GM21360 (cell line): ENCODE measurements around the gene KRT6C.

Experiments used
- ATAC-seq: cut with Tn5 transposase; IDR thresholded peaks from one replicate; pipeline ENCODE4 v1.9.1; 2021; ENCODE audit warnings: mild to moderate bottlenecking, moderate library complexity; ENCODE audit not compliant: unreplicated experiment

KRT6C gene

GRCh38 chr12:52473768-52474167 is at the start of gene KRT6C:
KRT6C (minus strand) TSS chr12:52473805; CDS start chr12:52473737, 68 bp downstream.
- no peak for ATAC-seq

GRCh38 chr12:52522346-52523011 is 48.9 kb upstream of the KRT6C start:
- ATAC-seq: no peak

DNA sequence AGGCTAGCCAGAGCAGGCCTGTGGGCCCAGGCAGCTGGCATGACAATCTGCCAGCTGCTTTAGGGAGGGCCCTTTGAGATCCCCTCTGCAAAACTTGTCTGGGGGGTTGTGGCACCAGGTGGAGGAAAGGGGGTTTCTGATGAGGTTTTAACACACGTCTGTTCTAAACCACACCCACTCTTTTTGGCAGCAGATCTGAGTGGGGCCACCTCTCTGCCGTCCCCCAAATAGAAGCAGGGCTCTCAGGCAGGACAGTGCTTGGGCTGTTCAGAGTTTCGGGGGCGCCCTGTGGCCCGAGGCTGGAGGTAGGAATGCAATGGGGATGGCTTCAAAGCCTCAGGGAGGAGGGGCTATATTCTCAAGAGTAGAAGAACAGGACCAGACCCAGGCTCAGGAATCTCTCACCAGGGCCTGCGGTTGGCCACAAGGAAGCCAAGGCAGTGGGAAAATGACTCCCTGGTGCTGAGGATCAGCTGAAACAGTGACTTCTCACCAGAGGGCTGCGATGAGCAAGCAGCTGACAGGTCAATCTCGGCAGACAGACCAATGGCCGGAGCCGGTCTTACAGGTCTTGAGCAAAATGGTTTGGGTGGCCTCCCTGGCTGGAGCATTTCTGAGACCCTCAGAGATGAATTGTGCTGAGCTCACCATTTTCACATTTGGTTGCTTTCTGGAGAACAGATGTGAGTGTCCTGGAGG is 48.1 kb upstream of the KRT6C start:
- ATAC-seq: no peak

DNA sequence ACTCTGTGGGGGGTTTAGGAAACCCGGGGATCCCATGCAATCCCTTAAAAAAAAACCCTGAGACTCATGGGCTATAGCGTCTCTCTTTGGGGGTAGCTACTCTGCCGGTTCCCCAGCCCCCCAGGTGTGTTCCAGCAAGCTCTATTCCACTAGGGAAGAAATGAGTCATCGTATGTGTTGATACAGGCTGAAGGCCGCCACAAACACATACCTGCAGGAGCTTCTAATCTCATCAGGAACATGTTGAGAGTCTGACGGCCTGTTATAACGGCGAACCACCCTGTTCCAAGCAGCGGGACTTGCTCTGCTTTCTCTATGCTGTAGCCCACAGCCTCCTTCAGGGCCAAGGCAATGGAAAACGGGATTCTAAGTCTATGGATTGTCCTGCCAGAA is 47.6 kb upstream of the KRT6C start:
- no peak for ATAC-seq

DNA sequence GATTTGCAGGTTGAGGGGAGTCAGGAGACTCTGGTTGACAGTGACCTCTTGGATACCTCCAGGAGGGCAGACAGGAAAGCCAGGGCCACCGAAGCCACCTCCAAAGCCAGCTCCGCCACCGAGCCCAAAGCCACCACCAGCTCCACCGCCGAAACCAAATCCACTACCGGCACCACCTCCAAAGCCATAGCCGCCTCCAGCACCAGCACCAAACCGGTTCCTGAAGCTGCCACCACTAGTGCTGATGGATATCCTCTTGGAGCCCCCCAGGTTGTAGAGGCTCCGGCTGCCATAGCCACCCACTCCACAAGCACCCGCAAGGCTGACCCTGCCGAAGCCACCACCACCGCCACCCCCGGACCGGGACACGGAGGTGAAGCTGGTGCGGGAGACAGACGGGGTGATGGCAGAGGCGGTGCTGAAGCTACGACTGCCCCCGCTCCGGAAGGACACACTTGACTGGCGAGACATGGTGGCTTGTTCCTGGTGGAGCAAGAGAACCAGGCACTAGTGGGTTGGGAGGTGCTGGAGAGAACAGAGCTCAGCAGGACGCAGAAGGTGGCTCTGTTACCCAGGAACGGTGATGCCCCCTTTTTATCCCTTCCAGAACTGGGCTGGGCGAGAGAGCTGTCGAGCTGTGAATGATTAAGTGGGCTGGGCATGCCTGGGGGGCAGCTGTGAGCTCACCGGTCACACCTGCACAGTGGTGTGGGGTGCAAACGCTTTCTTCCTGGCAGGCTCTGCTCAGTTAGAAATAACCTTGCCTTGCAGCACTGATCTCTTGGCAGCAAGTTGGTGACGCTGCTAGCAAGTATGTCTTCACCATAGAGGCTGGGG is 46.4 kb upstream of the KRT6C start, which contains the start of gene KRT5:
Gene KRT5 (minus strand): TSS at position 569 of the 837 bp plus-strand sequence. CDS start 98 bp downstream, at position 471.
- no peak for ATAC-seq

DNA sequence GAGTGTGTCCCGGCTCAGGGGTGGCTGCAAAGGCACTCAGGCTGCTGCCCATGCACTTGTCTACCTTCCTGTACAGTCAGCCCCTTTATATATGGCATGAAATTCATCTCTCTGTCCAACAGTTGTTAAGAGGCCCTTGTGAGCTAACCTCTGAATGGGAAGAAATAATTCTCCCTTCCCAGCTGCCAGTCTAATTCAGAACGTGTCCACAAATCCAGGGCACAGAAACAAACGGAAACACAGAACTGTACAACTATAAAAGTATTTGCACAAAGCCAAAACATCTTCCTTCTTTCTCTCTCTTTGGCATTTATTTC is 45.7 kb upstream of the KRT6C start:
- no peak for ATAC-seq

DNA sequence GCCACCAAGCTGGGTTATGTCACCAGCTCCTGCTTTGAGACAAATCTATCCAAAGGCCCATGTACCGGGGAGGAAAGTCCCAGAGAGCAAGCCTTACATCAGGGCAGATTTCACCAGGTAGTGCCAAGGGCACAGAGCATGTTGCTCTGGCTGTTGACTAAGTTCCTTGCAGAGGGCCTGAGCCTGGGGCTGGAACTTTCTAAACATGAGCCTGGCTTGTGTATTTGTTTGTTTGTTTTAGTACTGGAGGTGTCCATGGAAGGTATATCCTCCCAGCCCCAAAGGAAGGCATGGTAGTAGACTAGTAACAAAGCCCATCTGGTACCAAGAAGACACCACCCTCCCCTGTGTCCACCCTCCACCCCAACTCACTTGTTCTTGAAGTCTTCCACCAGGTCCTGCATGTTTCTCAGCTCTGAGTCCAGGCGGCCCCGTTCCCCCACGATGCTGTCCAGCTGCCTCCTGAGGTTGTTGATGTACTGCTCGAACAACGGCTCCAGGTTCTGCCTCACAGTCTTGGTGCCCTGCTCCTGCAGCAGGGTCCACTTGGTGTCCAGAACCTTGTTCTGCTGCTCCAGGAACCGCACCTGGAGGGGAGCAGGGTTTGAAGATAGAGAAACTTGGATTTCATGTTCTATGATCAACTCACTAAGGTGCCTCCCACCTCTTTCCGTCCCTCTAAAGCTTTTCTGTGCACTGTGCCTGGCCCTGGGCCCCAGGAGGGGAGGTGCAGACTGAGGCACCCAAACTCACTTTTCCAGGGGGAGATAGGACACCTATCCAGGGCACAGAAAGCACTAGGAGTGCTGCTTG is 45.2 kb upstream of the KRT6C start:
- no peak for ATAC-seq

DNA sequence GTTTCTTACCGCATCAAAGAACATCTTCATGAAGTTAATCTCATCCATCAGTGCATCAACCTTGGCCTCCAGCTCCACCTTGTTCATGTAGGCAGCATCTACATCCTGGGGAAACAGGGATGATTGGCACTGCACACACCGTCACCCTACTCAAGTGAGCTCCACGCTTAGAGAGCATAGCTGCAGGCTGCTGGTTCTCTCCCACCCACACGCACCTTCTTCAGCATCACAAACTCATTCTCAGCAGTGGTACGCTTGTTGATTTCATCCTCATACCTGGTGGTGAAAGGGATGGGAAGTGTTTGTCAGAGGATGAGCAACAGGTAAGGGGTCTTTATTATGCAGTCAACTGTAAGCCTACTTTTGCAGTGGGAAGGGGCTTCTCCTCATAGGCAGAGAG is 44.3 kb upstream of the KRT6C start:
- no peak for ATAC-seq

DNA sequence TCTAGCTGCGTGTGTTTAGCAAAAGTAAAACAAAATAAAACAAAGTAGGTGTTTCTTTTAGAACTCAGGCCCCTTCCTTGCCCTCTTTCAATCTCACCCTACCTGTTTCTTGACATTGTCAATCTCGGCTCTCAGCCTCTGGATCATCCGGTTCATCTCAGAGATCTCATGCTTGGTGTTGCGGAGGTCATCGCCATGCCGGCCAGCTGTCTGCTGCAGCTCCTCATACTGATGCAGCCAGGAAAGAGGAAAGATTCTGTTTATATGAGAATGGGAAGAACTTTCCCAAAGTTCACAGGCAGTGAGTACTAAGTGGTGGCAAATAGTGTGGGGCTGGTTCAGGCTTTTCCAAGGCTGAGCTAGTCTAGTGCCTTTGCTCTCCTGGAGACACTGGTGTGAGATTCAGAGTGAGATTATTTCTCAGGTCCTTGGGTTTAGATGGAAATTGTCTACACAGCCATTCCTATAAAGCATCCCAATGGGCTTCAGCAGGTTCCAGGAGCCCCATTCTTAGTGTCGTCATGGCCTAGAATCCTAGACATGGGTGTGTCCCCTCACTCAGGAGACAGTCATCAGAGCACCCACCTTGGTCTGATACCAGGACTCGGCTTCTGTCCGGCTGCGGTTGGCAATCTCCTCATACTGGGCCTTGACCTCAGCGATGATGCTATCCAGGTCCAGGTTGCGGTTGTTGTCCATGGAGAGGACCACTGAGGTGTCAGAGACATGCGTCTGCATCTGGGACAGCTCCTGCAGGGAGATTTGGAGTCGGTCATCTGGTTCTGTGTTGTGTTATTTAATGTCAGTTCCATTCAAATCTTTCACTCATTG is 43.6 kb upstream of the KRT6C start:
- ATAC-seq: no peak

GRCh38 chr12:52515927-52516831 is 42.6 kb upstream of the KRT6C start:
- ATAC-seq: no peak

DNA sequence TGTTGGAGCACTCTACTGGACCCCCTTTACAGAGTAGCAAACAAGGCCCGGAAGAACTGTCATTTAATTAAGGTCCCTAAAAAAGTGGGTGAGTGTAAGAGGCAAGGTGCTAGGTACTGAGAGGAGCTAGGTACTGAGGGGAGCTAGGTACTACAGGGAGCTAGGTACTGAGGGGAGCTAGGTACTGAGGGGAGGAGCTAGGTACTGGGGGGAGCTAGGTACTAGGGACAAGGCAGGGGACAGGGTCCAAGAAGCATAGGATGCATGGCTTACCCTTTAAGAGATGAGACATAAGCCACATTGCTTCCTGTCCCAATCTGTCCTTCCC is 41.7 kb upstream of the KRT6C start:
- no peak for ATAC-seq

GRCh38 chr12:52514471-52515318 is 41.1 kb upstream of the KRT6C start:
- no peak for ATAC-seq

GRCh38 chr12:52513736-52514135 is 40.1 kb upstream of the KRT6C start:
- ATAC-seq: no peak

DNA sequence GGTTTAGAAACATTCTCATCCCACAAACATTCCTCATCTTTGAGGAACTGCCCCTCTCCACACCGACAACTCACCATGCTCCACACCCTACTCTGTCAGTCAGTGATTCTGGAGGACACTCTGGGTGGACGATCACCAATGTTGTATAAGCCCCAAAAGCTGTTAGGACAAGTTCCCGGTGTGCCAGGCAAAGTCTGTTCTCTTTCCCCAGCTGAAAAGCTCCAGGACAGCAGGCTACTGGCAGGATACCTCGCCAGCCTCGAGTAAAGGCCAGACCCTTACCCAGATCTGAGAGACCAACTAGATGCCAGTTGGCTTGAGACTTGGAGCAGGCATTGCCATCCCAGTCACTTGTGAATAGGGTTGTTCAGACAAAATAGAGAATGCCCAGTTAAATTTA is 34.6 kb upstream of the KRT6C start:
- no peak for ATAC-seq

GRCh38 chr12:52506858-52507715 is 33.5 kb upstream of the KRT6C start:
- ATAC-seq: no peak

- no peak for ATAC-seq
These were observed 29.3 kb upstream of the KRT6C start for GRCh38 chr12:52502877-52503276.

GRCh38 chr12:52501490-52501889 is 27.9 kb upstream of the KRT6C start:
- no peak for ATAC-seq
